ENCODE measurements around the gene DPAGT1.
A peak's percentile ranks its signal among the peaks of the same experiment; 100 is the strongest.

Gene DPAGT1

GRCh38 chr11:119125821-119126220, 24.2 kb upstream of the DPAGT1 start:
- Histone ChIP-seq H3K36me3 (ENCODE audit: control insufficient read depth, insufficient read depth, low read length) (peaks cover 12% of the 10 kb centered on the region), H3K27ac (ENCODE audit: low read depth, low read length) (no peak overlapping the region), H3K4me3 (ENCODE audit: low read length) (no peak overlapping the region), H3K4me1 (ENCODE audit: control insufficient read depth, insufficient read depth, low read length) (peaks cover 6% of the 10 kb centered on the region), H3K9ac (ENCODE audit: low read length) (no peak overlapping the region), H3K27me3 (ENCODE audit: control insufficient read depth, insufficient read depth, low read length) (no peaks in the 10 kb centered on the region)

DNA sequence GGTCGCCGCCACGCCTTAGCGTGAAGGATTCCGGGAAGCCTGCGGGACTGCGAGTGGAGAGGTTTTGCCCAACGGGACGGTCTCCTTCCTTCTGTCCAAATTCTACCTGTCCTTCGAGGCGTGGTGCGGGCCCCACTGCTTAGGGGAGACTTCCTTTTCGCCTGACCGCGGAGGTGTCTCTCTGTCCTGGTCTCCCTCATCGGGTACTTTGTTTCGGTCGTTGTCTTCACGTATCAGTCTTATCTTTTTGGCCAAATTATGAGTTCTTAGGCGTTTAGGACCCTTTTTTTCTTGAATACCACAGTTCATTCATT, 20.1 kb upstream of the DPAGT1 start:
- peaks cover 11% of the 10 kb centered on the region for H3K4me1 ChIP-seq (ENCODE audit: control insufficient read depth, insufficient read depth, low read length)
- peak overlapping the region; percentile 100 for H3K4me3 ChIP-seq (ENCODE audit: low read length)
- H3K36me3 ChIP-seq (ENCODE audit: control insufficient read depth, insufficient read depth, low read length) = peaks cover 8% of the 10 kb centered on the region

GRCh38 chr11:119121008-119121810, 19.6 kb upstream of the DPAGT1 start, which contains the start of gene HINFP:
HINFP (plus strand) TSS chr11:119121580; CDS start chr11:119126945, 5,365 bp downstream.
- Histone ChIP-seq H3K27me3 (ENCODE audit: control insufficient read depth, insufficient read depth, low read length) (no peaks in the 10 kb centered on the region), H3K36me3 (ENCODE audit: control insufficient read depth, insufficient read depth, low read length) (peaks cover 12% of the 10 kb centered on the region), H3K4me1 (ENCODE audit: control insufficient read depth, insufficient read depth, low read length) (peaks cover 11% of the 10 kb centered on the region), H3K9ac (ENCODE audit: low read length) (peak within 1 kb of the TSS; percentile 96), H3K4me3 (ENCODE audit: low read length) (peak within 1 kb of the TSS; percentile 100), H3K27ac (ENCODE audit: low read depth, low read length) (peak within 1 kb of the TSS; percentile 79)

More for the DNA sequence above, 20.1 kb upstream of the DPAGT1 start:
- no peaks in the 10 kb centered on the region for H3K27me3 ChIP-seq (ENCODE audit: control insufficient read depth, insufficient read depth, low read length)
- peak overlapping the region; percentile 79 for H3K27ac ChIP-seq (ENCODE audit: low read depth, low read length)
- peak overlapping the region; percentile 96 for H3K9ac ChIP-seq (ENCODE audit: low read length)

DNA sequence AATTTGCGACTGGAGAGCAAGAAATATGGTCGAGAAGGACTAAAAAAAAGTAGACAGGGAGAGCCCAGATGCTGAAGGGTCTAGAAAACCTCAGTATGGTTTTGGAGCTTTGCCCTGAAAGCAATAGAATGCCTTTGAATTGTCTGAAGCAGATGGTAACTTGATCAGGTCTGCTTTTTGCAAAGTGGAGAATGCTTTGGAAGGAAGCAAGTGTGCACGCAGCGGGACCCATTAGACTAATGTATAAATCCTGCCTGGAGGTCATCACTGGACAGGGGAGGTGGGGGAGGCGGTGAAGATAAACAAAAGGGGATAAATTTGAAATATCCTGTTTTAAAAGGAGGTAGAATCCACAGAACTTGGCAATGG, 19.0 kb upstream of the DPAGT1 start:
- peak overlapping the region; percentile 35 for H3K9ac ChIP-seq (ENCODE audit: low read length)

GRCh38 chr11:119118946-119119345, 17.3 kb upstream of the DPAGT1 start:
- Histone ChIP-seq H3K4me3 (ENCODE audit: low read length) (no peak overlapping the region), H3K9ac (ENCODE audit: low read length) (no peak overlapping the region), H3K27me3 (ENCODE audit: control insufficient read depth, insufficient read depth, low read length) (no peaks in the 10 kb centered on the region), H3K36me3 (ENCODE audit: control insufficient read depth, insufficient read depth, low read length) (peaks cover 12% of the 10 kb centered on the region), H3K27ac (ENCODE audit: low read depth, low read length) (no peak overlapping the region), H3K4me1 (ENCODE audit: control insufficient read depth, insufficient read depth, low read length) (peaks cover 11% of the 10 kb centered on the region)

More for the DNA sequence above, 19.0 kb upstream of the DPAGT1 start:
- Histone ChIP-seq H3K4me3 (ENCODE audit: low read length) (peak overlapping the region; percentile 75), H3K36me3 (ENCODE audit: control insufficient read depth, insufficient read depth, low read length) (peaks cover 13% of the 10 kb centered on the region), H3K27me3 (ENCODE audit: control insufficient read depth, insufficient read depth, low read length) (no peaks in the 10 kb centered on the region), H3K27ac (ENCODE audit: low read depth, low read length) (peak overlapping the region; percentile 70), H3K4me1 (ENCODE audit: control insufficient read depth, insufficient read depth, low read length) (peaks cover 11% of the 10 kb centered on the region)

- Histone ChIP-seq H3K27me3 (ENCODE audit: control insufficient read depth, insufficient read depth, low read length) (no peaks in the 10 kb centered on the region), H3K9ac (ENCODE audit: low read length) (no peak overlapping the region), H3K4me1 (ENCODE audit: control insufficient read depth, insufficient read depth, low read length) (peaks cover 11% of the 10 kb centered on the region), H3K36me3 (ENCODE audit: control insufficient read depth, insufficient read depth, low read length) (peaks cover 16% of the 10 kb centered on the region), H3K4me3 (ENCODE audit: low read length) (no peak overlapping the region), H3K27ac (ENCODE audit: low read depth, low read length) (no peak overlapping the region)
Measured at GRCh38 chr11:119118227-119118626, 16.6 kb upstream of the DPAGT1 start.

- no peak overlapping the region for H3K9ac ChIP-seq (ENCODE audit: low read length)
- H3K4me3 ChIP-seq (ENCODE audit: low read length) = no peak overlapping the region
- H3K27ac ChIP-seq (ENCODE audit: low read depth, low read length) = no peak overlapping the region
- H3K4me1 ChIP-seq (ENCODE audit: control insufficient read depth, insufficient read depth, low read length) = peaks cover 8% of the 10 kb centered on the region
- no peaks in the 10 kb centered on the region for H3K27me3 ChIP-seq (ENCODE audit: control insufficient read depth, insufficient read depth, low read length)
- H3K36me3 ChIP-seq (ENCODE audit: control insufficient read depth, insufficient read depth, low read length) = peaks cover 21% of the 10 kb centered on the region
Measured at GRCh38 chr11:119117004-119117706, 15.5 kb upstream of the DPAGT1 start.

DNA sequence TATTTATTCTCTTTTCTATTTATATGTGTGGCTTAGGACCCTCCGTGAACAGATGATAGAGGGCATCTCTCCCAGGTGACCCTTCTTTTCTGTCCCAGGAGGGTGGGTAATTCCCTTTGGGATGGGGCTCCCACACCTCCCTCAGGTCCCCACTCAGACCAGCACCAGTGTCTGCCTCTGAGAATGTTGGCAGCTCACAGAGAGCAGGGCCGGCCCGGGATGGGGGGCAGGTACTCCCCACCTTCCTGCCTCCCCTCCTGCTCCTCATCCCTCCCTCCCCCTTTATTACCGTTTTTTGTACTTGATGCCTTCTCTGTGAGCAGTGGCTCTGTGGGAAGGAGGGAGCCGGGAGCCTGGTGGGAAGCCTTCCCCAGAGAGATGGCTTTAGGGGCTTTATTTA, 14.9 kb upstream of the DPAGT1 start:
- no peak overlapping the region for H3K9ac ChIP-seq (ENCODE audit: low read length)
- H3K4me1 ChIP-seq (ENCODE audit: control insufficient read depth, insufficient read depth, low read length) = peaks cover 6% of the 10 kb centered on the region
- peaks cover 22% of the 10 kb centered on the region for H3K36me3 ChIP-seq (ENCODE audit: control insufficient read depth, insufficient read depth, low read length)
- no peak overlapping the region for H3K4me3 ChIP-seq (ENCODE audit: low read length)
- no peak overlapping the region for H3K27ac ChIP-seq (ENCODE audit: low read depth, low read length)
- no peaks in the 10 kb centered on the region for H3K27me3 ChIP-seq (ENCODE audit: control insufficient read depth, insufficient read depth, low read length)

GRCh38 chr11:119116235-119116594, 14.6 kb upstream of the DPAGT1 start:
- H3K4me3 ChIP-seq (ENCODE audit: low read length) = no peak overlapping the region
- no peaks in the 10 kb centered on the region for H3K27me3 ChIP-seq (ENCODE audit: control insufficient read depth, insufficient read depth, low read length)
- peaks cover 6% of the 10 kb centered on the region for H3K4me1 ChIP-seq (ENCODE audit: control insufficient read depth, insufficient read depth, low read length)
- peaks cover 26% of the 10 kb centered on the region for H3K36me3 ChIP-seq (ENCODE audit: control insufficient read depth, insufficient read depth, low read length)
- no peak overlapping the region for H3K27ac ChIP-seq (ENCODE audit: low read depth, low read length)
- no peak overlapping the region for H3K9ac ChIP-seq (ENCODE audit: low read length)

GRCh38 chr11:119115484-119116234, 14.0 kb upstream of the DPAGT1 start:
- Histone ChIP-seq H3K4me3 (ENCODE audit: low read length) (no peak overlapping the region), H3K36me3 (ENCODE audit: control insufficient read depth, insufficient read depth, low read length) (peaks cover 31% of the 10 kb centered on the region)

DNA sequence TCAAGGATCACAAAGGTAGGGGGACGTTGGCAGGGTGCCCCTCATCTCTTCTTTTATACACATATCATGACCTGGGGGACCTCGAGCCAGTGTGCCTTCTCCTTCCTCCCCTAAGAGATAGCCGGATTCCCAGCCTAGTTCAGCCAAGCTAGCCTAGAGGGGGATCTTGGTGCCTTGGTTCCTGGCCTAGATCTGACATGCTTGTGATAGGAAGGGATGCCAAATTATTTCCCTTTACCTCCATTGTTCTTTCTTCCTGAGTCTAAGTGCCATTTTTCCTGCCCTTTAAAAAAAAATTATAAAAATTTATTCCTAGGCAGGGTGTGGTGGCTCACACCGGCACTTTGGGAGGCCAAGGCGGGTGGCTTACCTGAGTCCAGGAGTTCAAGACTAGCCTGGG, 12.7 kb upstream of the DPAGT1 start:
- Histone ChIP-seq H3K4me1 (ENCODE audit: control insufficient read depth, insufficient read depth, low read length) (no peaks in the 10 kb centered on the region), H3K27me3 (ENCODE audit: control insufficient read depth, insufficient read depth, low read length) (no peaks in the 10 kb centered on the region), H3K4me3 (ENCODE audit: low read length) (no peak overlapping the region), H3K36me3 (ENCODE audit: control insufficient read depth, insufficient read depth, low read length) (peaks cover 31% of the 10 kb centered on the region), H3K27ac (ENCODE audit: low read depth, low read length) (no peak overlapping the region), H3K9ac (ENCODE audit: low read length) (no peak overlapping the region)

More at GRCh38 chr11:119115484-119116234, 14.0 kb upstream of the DPAGT1 start:
- Histone ChIP-seq H3K27me3 (ENCODE audit: control insufficient read depth, insufficient read depth, low read length) (no peaks in the 10 kb centered on the region), H3K4me1 (ENCODE audit: control insufficient read depth, insufficient read depth, low read length) (peaks cover 3% of the 10 kb centered on the region), H3K27ac (ENCODE audit: low read depth, low read length) (no peak overlapping the region), H3K9ac (ENCODE audit: low read length) (no peak overlapping the region)

DNA sequence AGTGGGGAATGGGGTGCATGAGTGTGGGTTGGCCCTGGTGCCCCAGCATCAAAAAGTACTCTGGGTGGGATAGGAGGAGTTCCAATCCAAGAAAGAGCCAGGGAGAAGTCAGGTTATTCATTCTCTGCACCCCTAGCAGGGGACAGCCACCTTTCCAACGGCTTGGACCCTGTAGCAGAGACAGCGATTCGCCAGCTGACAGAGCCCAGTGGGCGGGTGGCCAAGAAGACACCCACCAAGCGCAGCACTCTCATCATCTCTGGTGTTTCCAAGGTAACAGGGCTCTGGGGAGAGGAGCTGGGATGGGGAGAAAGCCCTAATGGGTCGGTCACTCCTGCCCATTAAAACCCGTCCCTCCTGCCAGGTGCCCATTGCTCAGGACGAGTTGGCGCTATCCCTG, 12.1 kb upstream of the DPAGT1 start:
- Histone ChIP-seq H3K27ac (ENCODE audit: low read depth, low read length) (no peak overlapping the region), H3K9ac (ENCODE audit: low read length) (no peak overlapping the region), H3K27me3 (ENCODE audit: control insufficient read depth, insufficient read depth, low read length) (no peaks in the 10 kb centered on the region), H3K4me3 (ENCODE audit: low read length) (no peak overlapping the region), H3K36me3 (ENCODE audit: control insufficient read depth, insufficient read depth, low read length) (peaks cover 31% of the 10 kb centered on the region), H3K4me1 (ENCODE audit: control insufficient read depth, insufficient read depth, low read length) (peaks cover 2% of the 10 kb centered on the region)
